H9 (cell line): ENCODE results near the gene WDR73. TPM values are rescaled to one million over a fixed set of nuclear protein-coding genes. Genes with fewer than 3 reads are reported as not detected.

Experiments
- DNase-seq: peaks from one replicate; pipeline ENCODE4 v3.0.0-alpha.2; 2017
- H2AFZ ChIP-seq: one replicate; pipeline ENCODE4 v1.6.1; 2013; ENCODE audit warnings: mild to moderate bottlenecking, low read length, control low read depth, moderate library complexity
- H2AK5ac ChIP-seq: 2 replicates; pipeline ENCODE4 v1.6.1; 2013; ENCODE audit warnings: low read length, control low read depth, mixed read lengths; ENCODE audit not compliant: insufficient read length
- H2BK120ac ChIP-seq: one replicate; pipeline ENCODE4 v1.6.1; 2013; ENCODE audit warnings: low read depth, mild to moderate bottlenecking, low read length, control low read depth, inconsistent platforms; ENCODE audit not compliant: poor library complexity, severe bottlenecking
- H2BK12ac ChIP-seq: 2 replicates; pipeline ENCODE4 v1.6.1; 2013; ENCODE audit warnings: low read length, control low read depth, mixed read lengths, low read depth; ENCODE audit not compliant: insufficient read length
- H2BK15ac ChIP-seq: 2 replicates; pipeline ENCODE4 v1.6.1; 2013; ENCODE audit warnings: low read depth, low read length, control low read depth
- H2BK20ac ChIP-seq: one replicate; pipeline ENCODE4 v1.6.1; 2013; ENCODE audit warnings: low read depth, mild to moderate bottlenecking, low read length, control low read depth, inconsistent platforms; ENCODE audit not compliant: poor library complexity, severe bottlenecking
- H2BK5ac ChIP-seq: 2 replicates; pipeline ENCODE4 v1.6.1; 2013; ENCODE audit warnings: low read length, control low read depth, mixed read lengths; ENCODE audit not compliant: insufficient read length
- H3K14ac ChIP-seq: 2 replicates; pipeline ENCODE4 v1.6.1; 2013; ENCODE audit warnings: low read length, control low read depth; ENCODE audit not compliant: insufficient read depth
- H3K18ac ChIP-seq: 2 replicates; pipeline ENCODE4 v1.6.1; 2013; ENCODE audit warnings: low read depth, mild to moderate bottlenecking, mixed read lengths, low read length, control low read depth; ENCODE audit not compliant: insufficient read length
- H3K23ac ChIP-seq: 2 replicates; pipeline ENCODE4 v1.6.1; 2013; ENCODE audit warnings: low read length, control low read depth, mixed read lengths, low read depth; ENCODE audit not compliant: insufficient read length
- H3K23me2 ChIP-seq: 2 replicates; pipeline ENCODE4 v1.6.1; 2013; ENCODE audit warnings: low read depth, mild to moderate bottlenecking, mixed read lengths, low read length, control low read depth; ENCODE audit not compliant: insufficient read length, poor library complexity, severe bottlenecking
- H3K27ac ChIP-seq: 2 replicates; pipeline ENCODE4 v1.5.1; 2013; ENCODE audit warnings: low read length, control low read depth, mixed read lengths, low read depth; ENCODE audit not compliant: insufficient read length
- H3K27me3 ChIP-seq: 2 replicates; pipeline ENCODE4 v1.6.1; 2013; ENCODE audit warnings: low read length, control low read depth, inconsistent platforms; ENCODE audit not compliant: insufficient read depth
- H3K4ac ChIP-seq: 2 replicates; pipeline ENCODE4 v1.6.1; 2013; ENCODE audit warnings: low read depth, mild to moderate bottlenecking, control low read depth, inconsistent platforms, low read length, moderate library complexity
- H3K4me1 ChIP-seq: 2 replicates; pipeline ENCODE4 v1.6.1; 2013; ENCODE audit warnings: low read length, control low read depth, inconsistent platforms; ENCODE audit not compliant: insufficient read depth
- H3K4me2 ChIP-seq: 2 replicates; pipeline ENCODE4 v1.6.1; 2013; ENCODE audit warnings: low read length, control low read depth, mixed read lengths; ENCODE audit not compliant: insufficient read length, insufficient read depth
- H3K56ac ChIP-seq: 2 replicates; pipeline ENCODE4 v1.6.1; 2013; ENCODE audit warnings: low read depth, mild to moderate bottlenecking, mixed read lengths, low read length, control low read depth; ENCODE audit not compliant: insufficient read length
- H3K79me1 ChIP-seq: 2 replicates; pipeline ENCODE4 v1.6.1; 2013; ENCODE audit warnings: low read depth, mild to moderate bottlenecking, moderate library complexity, low read length, control low read depth, inconsistent platforms; ENCODE audit not compliant: insufficient read depth, poor library complexity, severe bottlenecking
- H3K79me2 ChIP-seq: 2 replicates; pipeline ENCODE4 v1.6.1; 2013; ENCODE audit warnings: low read length, control low read depth, inconsistent platforms; ENCODE audit not compliant: insufficient read depth
- H3K9ac ChIP-seq: 2 replicates; pipeline ENCODE4 v1.6.1; 2013; ENCODE audit warnings: low read length, control low read depth, mixed read lengths; ENCODE audit not compliant: insufficient read length; ENCODE audit errors: extremely low read depth
- H3K9me3 ChIP-seq: one replicate; pipeline ENCODE4 v1.6.1; 2013; ENCODE audit warnings: low read depth, low read length, inconsistent platforms; ENCODE audit not compliant: control insufficient read depth
- H3T11ph ChIP-seq: one replicate; pipeline ENCODE4 v1.6.1; 2013; ENCODE audit warnings: mild to moderate bottlenecking, low read length, control low read depth, inconsistent platforms
- H4K20me1 ChIP-seq: one replicate; pipeline ENCODE4 v1.6.1; 2013; ENCODE audit not compliant: control insufficient read depth, insufficient read length, insufficient read depth
- H4K5ac ChIP-seq: 2 replicates; pipeline ENCODE4 v1.6.1; 2013; ENCODE audit warnings: low read depth, mild to moderate bottlenecking, mixed read lengths, low read length, control low read depth; ENCODE audit not compliant: insufficient read length
- H4K8ac ChIP-seq: replicated peaks from 2 replicates; pipeline ENCODE4 v1.6.1; 2013; ENCODE audit warnings: low read length, control low read depth, mixed read lengths, low read depth; ENCODE audit not compliant: insufficient read length
- H4K91ac ChIP-seq: 2 replicates; pipeline ENCODE4 v1.6.1; 2013; ENCODE audit warnings: low read depth, mild to moderate bottlenecking, moderate library complexity, mixed read lengths, low read length, control low read depth; ENCODE audit not compliant: insufficient read length
- H3K27ac Mint-ChIP-seq, 3 experiments: 2 replicates in 2 of 3; 3 replicates in 1 of 3; pipeline ENCODE4 v1.8.0; 2020 to 2021; ENCODE audit warnings: mixed read lengths in 3 of 3, mild to moderate bottlenecking in 1 of 3, moderate library complexity in 1 of 3
- H3K27me3 Mint-ChIP-seq: 2 replicates; pipeline ENCODE4 v1.8.0; 2021; ENCODE audit warnings: low read depth, mild to moderate bottlenecking, moderate library complexity, mixed read lengths
- H3K36me3 Mint-ChIP-seq, 3 experiments: 2 replicates in 2 of 3; 3 replicates in 1 of 3; pipeline ENCODE4 v1.8.0; 2020 to 2021; ENCODE audit warnings: low read depth in 3 of 3, mixed read lengths in 3 of 3; ENCODE audit not compliant: insufficient read depth in 1 of 3
- H3K4me1 Mint-ChIP-seq, 2 experiments: 2 replicates each; pipeline ENCODE4 v1.8.0; 2020; ENCODE audit warnings: mixed read lengths in 2 of 2
- H3K4me3 Mint-ChIP-seq, 2 experiments: 2 replicates in 1 of 2; 3 replicates in 1 of 2; pipeline ENCODE4 v1.8.0; 2020 to 2021; ENCODE audit warnings: mild to moderate bottlenecking in 2 of 2, mixed read lengths in 2 of 2, moderate library complexity in 1 of 2
- H3K9me3 Mint-ChIP-seq, 2 experiments: 2 replicates in 1 of 2; 3 replicates in 1 of 2; pipeline ENCODE4 v1.8.0; 2020; ENCODE audit warnings: mild to moderate bottlenecking in 2 of 2, mixed read lengths in 2 of 2, moderate library complexity in 1 of 2
- WGBS: extraction: QIAGEN DNeasy Blood & Tissue Kit; methylation state at CpG from one replicate; pipeline ENCODE4 v1.1.7; 2013; ENCODE audit warnings: missing lambda C conversion rate, low lambda C conversion rate, mixed read lengths; ENCODE audit not compliant: insufficient read length; ENCODE audit errors: extremely low coverage; 5-methylcytosine and 5-hydroxymethylcytosine counted together
- total RNA-seq: library from RNA; stranded (reverse); gene quantifications from 2 replicates; pipeline ENCODE4 v1.2.1, GENCODE V29; 2021
- TF ChIP-seq, protein P1 (sequence below): fragments of 200-600 bp; sonication (generic); conservative IDR thresholded peaks from 3 replicates; pipeline ENCODE4 v1.8.0; 2021; ENCODE audit warnings: antibody characterized with exemption, mild to moderate bottlenecking

The WDR73 gene
- total RNA-seq, 1 experiment from 2014 or later: 41.6 TPM

DNA sequence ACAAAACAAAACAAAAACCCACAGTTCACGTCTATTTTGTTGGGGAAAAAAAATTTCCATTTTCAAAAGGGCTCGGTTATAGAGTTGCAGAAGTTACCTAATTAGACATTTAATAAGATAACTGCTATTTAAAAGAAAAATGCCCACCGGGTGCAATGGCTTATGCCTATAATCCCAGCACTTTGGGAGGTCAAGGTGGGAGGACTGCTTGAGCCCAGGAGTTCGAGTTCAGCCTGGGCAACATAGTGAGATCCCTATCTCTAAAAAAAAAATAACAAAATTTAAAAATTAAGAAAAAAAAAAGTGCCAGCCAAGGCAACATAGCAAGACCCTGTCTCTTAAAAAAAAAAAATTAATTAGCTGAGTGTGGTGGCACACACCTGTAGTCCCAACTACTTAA lies 42.7 kb upstream of the WDR73 start:
- no peak for DNase-seq
- Histone ChIP-seq H2BK15ac (no peak overlapping the region), H3K23me2 (no peaks in the 10 kb centered on the region), H3K14ac (no peak overlapping the region), H2BK120ac (no peak overlapping the region), H3K27me3 (no peaks in the 10 kb centered on the region), H2BK20ac (no peak overlapping the region), H3K23ac (no peak overlapping the region), H2BK5ac (no peak overlapping the region), H4K8ac (no peak overlapping the region), H3K4me1 (no peaks in the 10 kb centered on the region), H3K9me3 (no peaks in the 10 kb centered on the region), H4K5ac (no peak overlapping the region), H4K91ac (no peak overlapping the region), H3K79me2 (peaks cover 18% of the 10 kb centered on the region; the same call in 1 of the 2 replicates), H3K56ac (no peak overlapping the region), H3K4me2 (no peak overlapping the region), H2AFZ (no peak overlapping the region), H2BK12ac (no peak overlapping the region), H3K9ac (no peak overlapping the region), H3T11ph (no peak overlapping the region), H4K20me1 (no peaks in the 10 kb centered on the region), H3K18ac (no peak overlapping the region), H3K79me1 (no peaks in the 10 kb centered on the region), H3K4ac (no peak overlapping the region), H2AK5ac (no peak overlapping the region), H3K27ac (no peak overlapping the region)
- Mint-ChIP-seq H3K4me3 (no peak overlapping the region), H3K27me3 (no peaks in the 10 kb centered on the region), H3K36me3 (peaks cover 2 to 7% (median 3%) of the 10 kb centered on the region in 3 experiments; a peak in 6 of 7 replicates), H3K4me1 (no peaks in the 10 kb centered on the region), H3K9me3 (no peaks in the 10 kb centered on the region), H3K27ac (no peak overlapping the region; a peak in 1 of 7 replicates)
- TF ChIP-seq, protein P1, sequence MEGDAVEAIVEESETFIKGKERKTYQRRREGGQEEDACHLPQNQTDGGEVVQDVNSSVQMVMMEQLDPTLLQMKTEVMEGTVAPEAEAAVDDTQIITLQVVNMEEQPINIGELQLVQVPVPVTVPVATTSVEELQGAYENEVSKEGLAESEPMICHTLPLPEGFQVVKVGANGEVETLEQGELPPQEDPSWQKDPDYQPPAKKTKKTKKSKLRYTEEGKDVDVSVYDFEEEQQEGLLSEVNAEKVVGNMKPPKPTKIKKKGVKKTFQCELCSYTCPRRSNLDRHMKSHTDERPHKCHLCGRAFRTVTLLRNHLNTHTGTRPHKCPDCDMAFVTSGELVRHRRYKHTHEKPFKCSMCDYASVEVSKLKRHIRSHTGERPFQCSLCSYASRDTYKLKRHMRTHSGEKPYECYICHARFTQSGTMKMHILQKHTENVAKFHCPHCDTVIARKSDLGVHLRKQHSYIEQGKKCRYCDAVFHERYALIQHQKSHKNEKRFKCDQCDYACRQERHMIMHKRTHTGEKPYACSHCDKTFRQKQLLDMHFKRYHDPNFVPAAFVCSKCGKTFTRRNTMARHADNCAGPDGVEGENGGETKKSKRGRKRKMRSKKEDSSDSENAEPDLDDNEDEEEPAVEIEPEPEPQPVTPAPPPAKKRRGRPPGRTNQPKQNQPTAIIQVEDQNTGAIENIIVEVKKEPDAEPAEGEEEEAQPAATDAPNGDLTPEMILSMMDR: no peak
- no CpG with 5 or more reads among the region's 4 CpGs for WGBS
